Activated CD8-positive, alpha-beta T cell treated with anti-CD3 and anti-CD28 coated beads for 36 hours (primary cell): ENCODE data around the gene SH3BP4. TPM values are rescaled to one million over a fixed set of nuclear protein-coding genes. Genes with fewer than 3 reads are reported as not detected.

Experiments
- ATAC-seq: fragments of 200-7000 bp; cut with Tn5 transposase; one replicate; pipeline ENCODE4 v1.10.0; 2021; ENCODE audit warnings: mild to moderate bottlenecking, moderate library complexity
- CTCF ChIA-PET: fragments of 350-600 bp; sonication (Branson Sonifier 250); formaldehyde crosslinking; loops from one replicate; lab custom pipeline; 2021; ENCODE audit warnings: antibody characterized with exemption; lab: Charles Lee
- POLR2A ChIA-PET: fragments of 350-600 bp; sonication (Branson Sonifier 250); formaldehyde crosslinking; loops from one replicate; lab custom pipeline; 2021; ENCODE audit warnings: antibody characterized with exemption; lab: Charles Lee
- DNase-seq: peaks from one replicate; pipeline ENCODE4 v3.0.0-alpha.2; 2020
- H3K27ac Mint-ChIP-seq: one replicate; pipeline ENCODE4 v1.8.0; 2021; ENCODE audit warnings: mild to moderate bottlenecking, mixed read lengths
- H3K27me3 Mint-ChIP-seq: one replicate; pipeline ENCODE4 v1.8.0; 2021; ENCODE audit warnings: mixed read lengths
- H3K36me3 Mint-ChIP-seq: one replicate; pipeline ENCODE4 v1.8.0; 2021; ENCODE audit warnings: low read depth, mixed read lengths
- H3K4me1 Mint-ChIP-seq: one replicate; pipeline ENCODE4 v1.8.0; 2021; ENCODE audit warnings: low read depth, mixed read lengths
- H3K4me3 Mint-ChIP-seq: one replicate; pipeline ENCODE4 v1.8.0; 2021; ENCODE audit warnings: mild to moderate bottlenecking, moderate library complexity, mixed read lengths
- H3K9me3 Mint-ChIP-seq: one replicate; pipeline ENCODE4 v1.8.0; 2021; ENCODE audit warnings: mixed read lengths
- CTCF ChIP-seq: fragments of 200-600 bp; IDR thresholded peaks from one replicate; pipeline ENCODE4 v1.8.0; 2022; ENCODE audit warnings: antibody characterized with exemption, mild to moderate bottlenecking
- intact Hi-C: fragments of 100-400 bp; cut with micrococcal nuclease; formaldehyde crosslinking; loops from one replicate; pipeline ENCODE4 v1.10.0; 2022
- total RNA-seq, 2 experiments: library from RNA; stranded (reverse); gene quantifications; one replicate each; pipeline ENCODE4 v1.2.3, GENCODE V29; 2021

SH3BP4 gene
- total RNA-seq, 2 experiments from 2014 or later = 0.14 to 0.54 TPM

- TF ChIP-seq CTCF = no peak
- ChIA-PET CTCF (no interaction called here), POLR2A (no interaction called here)
- Mint-ChIP-seq H3K9me3 (no peaks in the 10 kb centered on the region), H3K4me3 (no peak overlapping the region), H3K4me1 (peaks cover 2% of the 10 kb centered on the region), H3K27me3 (peaks cover 10% of the 10 kb centered on the region), H3K36me3 (no peaks in the 10 kb centered on the region), H3K27ac (no peak overlapping the region)
- intact Hi-C loops = no loop called here
- DNase-seq = no peak
- ATAC-seq = no peak
These were observed 40.0 kb downstream of the SH3BP4 start for GRCh38 chr2:234991793-234992192.

GRCh38 chr2:234992196-234992595 is 40.4 kb downstream of the SH3BP4 start:
- H3K27ac Mint-ChIP-seq = no peak overlapping the region
- intact Hi-C loops = no loop called here
- ChIA-PET POLR2A (no interaction called here), CTCF (no interaction called here)
- ATAC-seq (no peak), DNase-seq (no peak)
- H3K4me1 Mint-ChIP-seq = peaks cover 2% of the 10 kb centered on the region
- H3K27me3 Mint-ChIP-seq = peaks cover 10% of the 10 kb centered on the region
- no peak overlapping the region for H3K4me3 Mint-ChIP-seq
- no peak for TF ChIP-seq CTCF
- no peaks in the 10 kb centered on the region for H3K36me3 Mint-ChIP-seq
- no peaks in the 10 kb centered on the region for H3K9me3 Mint-ChIP-seq

GRCh38 chr2:234992624-234993349 is 41.0 kb downstream of the SH3BP4 start:
- Mint-ChIP-seq H3K9me3 (no peaks in the 10 kb centered on the region), H3K27me3 (peaks cover 10% of the 10 kb centered on the region), H3K36me3 (no peaks in the 10 kb centered on the region), H3K4me1 (peaks cover 2% of the 10 kb centered on the region), H3K4me3 (no peak overlapping the region), H3K27ac (no peak overlapping the region)
- TF ChIP-seq CTCF = no peak
- CTCF ChIA-PET = no interaction called here
- ATAC-seq (no peak), DNase-seq (no peak)
- POLR2A ChIA-PET = no interaction called here
- intact Hi-C loops = no loop called here

GRCh38 chr2:234993541-234993981 is 41.7 kb downstream of the SH3BP4 start:
- H3K4me3 Mint-ChIP-seq = no peak overlapping the region
- H3K9me3 Mint-ChIP-seq = no peaks in the 10 kb centered on the region
- TF ChIP-seq CTCF = no peak
- DNase-seq = no peak
- ChIA-PET CTCF (no interaction called here), POLR2A (no interaction called here)
- H3K27me3 Mint-ChIP-seq = peaks cover 10% of the 10 kb centered on the region
- intact Hi-C loops = no loop called here
- ATAC-seq = no peak
- peaks cover 2% of the 10 kb centered on the region for H3K4me1 Mint-ChIP-seq
- H3K27ac Mint-ChIP-seq = no peak overlapping the region
- H3K36me3 Mint-ChIP-seq = no peaks in the 10 kb centered on the region

- no peak for DNase-seq
- H3K4me1 Mint-ChIP-seq = peaks cover 2% of the 10 kb centered on the region
- CTCF ChIA-PET = no interaction called here
- ATAC-seq = no peak
- intact Hi-C loops = no loop called here
- POLR2A ChIA-PET = no interaction called here
- peaks cover 10% of the 10 kb centered on the region for H3K27me3 Mint-ChIP-seq
- no peaks in the 10 kb centered on the region for H3K36me3 Mint-ChIP-seq
- H3K27ac Mint-ChIP-seq = no peak overlapping the region
- no peaks in the 10 kb centered on the region for H3K9me3 Mint-ChIP-seq
- no peak overlapping the region for H3K4me3 Mint-ChIP-seq
- TF ChIP-seq CTCF = no peak
These were observed 42.9 kb downstream of the SH3BP4 start for GRCh38 chr2:234994438-234995321.
